ENCODE measurements around the gene VASN. TPM values are rescaled to one million over a fixed set of nuclear protein-coding genes. Genes with fewer than 3 reads are reported as not detected.
"Not testable (repeated sequence)": the region's sequence is repeated elsewhere in the genome, so short reads cannot be mapped to it uniquely, and the experiment has no call there.

Gene VASN
- total RNA-seq, 6 experiments from 2014 or later: 92.0 to 131 (median 103) TPM

GRCh38 chr16:4391631-4392381 lies 20.2 kb downstream of the VASN start:
- DNase-seq: no peak
- Mint-ChIP-seq H3K4me1 (ENCODE audit: low read depth) (peaks cover 38% of the 10 kb centered on the region), H3K27me3 (ENCODE audit: insufficient read depth) (peaks cover 5% of the 10 kb centered on the region), H3K27ac (peak overlapping the region; percentile 91), H3K9me3 (peaks cover 4% of the 10 kb centered on the region; the same call in 1 of the 2 replicates), H3K4me3 (0 out of 2 replicates have a peak overlapping the region, but pooled peaks have one; percentile 47), H3K36me3 (ENCODE audit: low read depth) (no peaks in the 10 kb centered on the region)
- no peak for TF ChIP-seq CTCF (IDR thresholded peaks at IDR 0.05)

- Mint-ChIP-seq H3K36me3 (ENCODE audit: low read depth) (no peaks in the 10 kb centered on the region), H3K27me3 (ENCODE audit: insufficient read depth) (no peaks in the 10 kb centered on the region; the same call in none of the 2 replicates), H3K27ac (peak overlapping the region; percentile 91), H3K4me3 (peak overlapping the region; percentile 47; the same call in 1 of the 2 replicates), H3K9me3 (no peaks in the 10 kb centered on the region), H3K4me1 (ENCODE audit: low read depth) (peaks cover 30% of the 10 kb centered on the region)
- peak; percentile 74 for DNase-seq
- no peak; the same call in 1 of the 2 replicates for TF ChIP-seq CTCF (IDR thresholded peaks at IDR 0.05)
These were observed 21.0 kb downstream of the VASN start for GRCh38 chr16:4392382-4393239.

- Mint-ChIP-seq H3K36me3 (ENCODE audit: low read depth) (no peaks in the 10 kb centered on the region), H3K9me3 (no peaks in the 10 kb centered on the region), H3K27me3 (ENCODE audit: insufficient read depth) (no peaks in the 10 kb centered on the region; the same call in 1 of the 2 replicates), H3K4me3 (no peak overlapping the region), H3K4me1 (ENCODE audit: low read depth) (peaks cover 28% of the 10 kb centered on the region), H3K27ac (peak overlapping the region; percentile 91)
- TF ChIP-seq CTCF (IDR thresholded peaks at IDR 0.05): no peak; the same call in 1 of the 2 replicates
- DNase-seq: peak; percentile 65
These were observed 21.6 kb downstream of the VASN start for GRCh38 chr16:4393240-4393600.

- H3K27me3 Mint-ChIP-seq (ENCODE audit: insufficient read depth); H3K4me3 Mint-ChIP-seq; H3K36me3 Mint-ChIP-seq (ENCODE audit: low read depth); DNase-seq; H3K9me3 Mint-ChIP-seq: not testable (repeated sequence)
- peaks cover 21% of the 10 kb centered on the region for H3K4me1 Mint-ChIP-seq (ENCODE audit: low read depth)
- peak overlapping the region; percentile 91 for H3K27ac Mint-ChIP-seq
These were observed 22.2 kb downstream of the VASN start for GRCh38 chr16:4393850-4394249.

GRCh38 chr16:4395055-4395726 lies 23.5 kb downstream of the VASN start:
- H3K36me3 Mint-ChIP-seq (ENCODE audit: low read depth): no peaks in the 10 kb centered on the region; the same call in 1 of the 2 replicates
- H3K27me3 Mint-ChIP-seq (ENCODE audit: insufficient read depth): no peaks in the 10 kb centered on the region
- DNase-seq: no peak
- TF ChIP-seq CTCF (IDR thresholded peaks at IDR 0.05): no peak
- H3K27ac Mint-ChIP-seq: no peak overlapping the region
- H3K4me1 Mint-ChIP-seq (ENCODE audit: low read depth): peaks cover 18% of the 10 kb centered on the region
- H3K4me3 Mint-ChIP-seq: no peak overlapping the region
- no peaks in the 10 kb centered on the region for H3K9me3 Mint-ChIP-seq
